Gastrocnemius medialis (tissue), 4 donors: ENCODE measurements around the gene FDX1. TPM values are rescaled to one million over a fixed set of nuclear protein-coding genes. Genes with fewer than 3 reads are reported as not detected.
A peak's percentile ranks its signal among the peaks of the same experiment; 100 is the strongest.

Source experiments
- ATAC-seq, 2 donors: fragments of 150-250 bp; one replicate each; pipeline ENCODE4 v1.9.1; 2016
- DNase-seq, 2 donors: peaks; one replicate each; pipeline ENCODE4 v3.0.0-alpha.2; 2019
- H3K27ac ChIP-seq, 4 donors: fragments of 200-600 bp; sonication (generic); 1 replicate in 1 of 4; 2 replicates in 3 of 4; pipeline ENCODE4 v1.5.1; 2016 to 2018; ENCODE audit warnings: mild to moderate bottlenecking in 2 of 4, moderate library complexity in 1 of 4
- H3K27me3 ChIP-seq, 3 donors: fragments of 200-600 bp; sonication (generic) in 2 of 3; 1 replicate in 1 of 3; 2 replicates in 2 of 3; pipeline versions ENCODE4 v1.5.1 to v1.6.0; 2016 to 2019; ENCODE audit warnings: mild to moderate bottlenecking in 1 of 3, moderate library complexity in 1 of 3
- H3K36me3 ChIP-seq, 2 donors: fragments of 200-600 bp; sonication (generic) in 1 of 2; one replicate each; pipeline ENCODE4 v1.5.1; 2017 to 2018
- H3K4me1 ChIP-seq, 2 donors: fragments of 200-600 bp; sonication (generic) in 1 of 2; one replicate each; pipeline ENCODE4 v1.5.1; 2016 to 2017; ENCODE audit warnings: mild to moderate bottlenecking in 2 of 2
- H3K4me3 ChIP-seq, 4 donors: fragments of 200-600 bp; sonication (generic) in 3 of 4; 1 replicate in 1 of 4; 2 replicates in 3 of 4; pipeline ENCODE4 v1.5.1; 2016 to 2019; ENCODE audit warnings: mild to moderate bottlenecking in 2 of 4
- H3K9me3 ChIP-seq, 3 donors: fragments of 200-600 bp; sonication (generic) in 2 of 3; 1 replicate in 1 of 3; 2 replicates in 2 of 3; pipeline ENCODE4 v1.5.1; 2016 to 2019
- POLR2A ChIP-seq, 2 donors: fragments of 450-650 bp; IDR thresholded peaks; one replicate each; pipeline ENCODE4 v1.6.1; 2017; ENCODE audit warnings: antibody characterized with exemption in 2 of 2, mild to moderate bottlenecking in 2 of 2, moderate library complexity in 2 of 2
- in situ Hi-C, 4 donors: fragments of 200-750 bp; cut with MboI; loops; one replicate each; pipeline versions ENCODE4 v1.15.0 to v1.8.0; 2017; ENCODE audit warnings: low sequenced_read_pairs in 4 of 4
- intact Hi-C: fragments of 100-400 bp; cut with DNase I; formaldehyde crosslinking; loops from one replicate; pipeline ENCODE4 v1.15.1; 2023; ENCODE audit warnings: low total_unique reads
- total RNA-seq, 4 donors: library from RNA; depleted of rRNA; stranded (reverse); fragments of >200 nt; gene quantifications; one replicate each; pipeline versions ENCODE4 v1.1.0 to v1.2.3, GENCODE V29; 2016
- TF ChIP-seq, protein P1 (sequence below), 5 experiments: fragments of 450-650 bp in 3 of 5; fragments of 200-600 bp in 2 of 5; sonication (generic) in 2 of 5; IDR thresholded peaks in 4 of 5; conservative IDR thresholded peaks in 1 of 5; 1 replicate in 4 of 5; 2 replicates in 1 of 5; pipeline ENCODE4 v1.5.1; 2016 to 2019; ENCODE audit warnings: antibody characterized with exemption in 5 of 5, mild to moderate bottlenecking in 3 of 5, moderate library complexity in 3 of 5

FDX1 gene
- total RNA-seq, 4 donors from 2014 or later: 13.3 to 25.0 (median 21.3) TPM

- no peaks in the 10 kb centered on the region for H3K36me3 ChIP-seq
- in situ Hi-C loops (no loop called here), intact Hi-C loops (no loop called here)
- no peaks in the 10 kb centered on the region for H3K27me3 ChIP-seq
- H3K4me3 ChIP-seq: no peak overlapping the region
- DNase-seq (no peak), ATAC-seq (no peak)
- H3K27ac ChIP-seq: no peak overlapping the region
- TF ChIP-seq, protein P1, sequence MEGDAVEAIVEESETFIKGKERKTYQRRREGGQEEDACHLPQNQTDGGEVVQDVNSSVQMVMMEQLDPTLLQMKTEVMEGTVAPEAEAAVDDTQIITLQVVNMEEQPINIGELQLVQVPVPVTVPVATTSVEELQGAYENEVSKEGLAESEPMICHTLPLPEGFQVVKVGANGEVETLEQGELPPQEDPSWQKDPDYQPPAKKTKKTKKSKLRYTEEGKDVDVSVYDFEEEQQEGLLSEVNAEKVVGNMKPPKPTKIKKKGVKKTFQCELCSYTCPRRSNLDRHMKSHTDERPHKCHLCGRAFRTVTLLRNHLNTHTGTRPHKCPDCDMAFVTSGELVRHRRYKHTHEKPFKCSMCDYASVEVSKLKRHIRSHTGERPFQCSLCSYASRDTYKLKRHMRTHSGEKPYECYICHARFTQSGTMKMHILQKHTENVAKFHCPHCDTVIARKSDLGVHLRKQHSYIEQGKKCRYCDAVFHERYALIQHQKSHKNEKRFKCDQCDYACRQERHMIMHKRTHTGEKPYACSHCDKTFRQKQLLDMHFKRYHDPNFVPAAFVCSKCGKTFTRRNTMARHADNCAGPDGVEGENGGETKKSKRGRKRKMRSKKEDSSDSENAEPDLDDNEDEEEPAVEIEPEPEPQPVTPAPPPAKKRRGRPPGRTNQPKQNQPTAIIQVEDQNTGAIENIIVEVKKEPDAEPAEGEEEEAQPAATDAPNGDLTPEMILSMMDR (IDR thresholded peaks at IDR 0.05 in 4 of 5, conservative IDR thresholded peaks at IDR 0.05 in 1 of 5): no peak
- no peak for TF ChIP-seq POLR2A (IDR thresholded peaks at IDR 0.05)
- no peaks in the 10 kb centered on the region for H3K4me1 ChIP-seq
- H3K9me3 ChIP-seq: no peaks in the 10 kb centered on the region
Observed at GRCh38 chr11:110486156-110486555, 56.4 kb downstream of the FDX1 start.

DNA sequence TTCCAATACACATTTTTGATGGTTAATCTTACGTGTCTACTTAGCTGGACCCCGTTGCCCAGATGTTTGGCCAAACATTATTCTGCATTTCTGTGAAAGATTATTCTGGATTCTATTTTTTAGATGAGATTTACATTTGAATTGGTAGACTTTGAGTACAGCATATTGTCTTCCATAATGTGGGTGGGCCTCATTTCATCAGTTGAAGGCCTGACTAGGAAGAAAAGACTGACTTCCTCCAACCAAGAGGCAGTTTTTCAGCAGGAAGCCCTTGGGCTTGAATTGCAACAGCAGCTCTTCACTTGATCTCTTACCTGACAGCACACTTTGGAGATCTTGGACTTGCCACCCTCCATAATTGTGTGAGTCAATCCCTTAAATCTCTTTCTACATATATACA, 58.7 kb downstream of the FDX1 start:
- no peak for ATAC-seq
- TF ChIP-seq, protein P1 (IDR thresholded peaks at IDR 0.05 in 4 of 5, conservative IDR thresholded peaks at IDR 0.05 in 1 of 5): no peak
- no peak for TF ChIP-seq POLR2A (IDR thresholded peaks at IDR 0.05)
- no peaks in the 10 kb centered on the region for H3K9me3 ChIP-seq
- no peaks in the 10 kb centered on the region for H3K4me1 ChIP-seq
- H3K36me3 ChIP-seq: no peaks in the 10 kb centered on the region
- no peak overlapping the region for H3K27ac ChIP-seq
- H3K4me3 ChIP-seq: no peak overlapping the region
- in situ Hi-C loops (no loop called here), intact Hi-C loops (no loop called here)
- H3K27me3 ChIP-seq: no peaks in the 10 kb centered on the region
- DNase-seq: no peak

GRCh38 chr11:110490886-110491285, 61.1 kb downstream of the FDX1 start:
- DNase-seq (peak; percentile 12 to 48), ATAC-seq (peak; percentile 63 to 71)
- H3K36me3 ChIP-seq: no peaks in the 10 kb centered on the region
- H3K4me3 ChIP-seq: no peak overlapping the region
- H3K9me3 ChIP-seq: no peaks in the 10 kb centered on the region
- in situ Hi-C loops (no loop called here), intact Hi-C loops (no loop called here)
- no peaks in the 10 kb centered on the region for H3K27me3 ChIP-seq
- H3K27ac ChIP-seq: peak overlapping the region in 1 of 4 donors; percentile 33
- H3K4me1 ChIP-seq: no peaks in the 10 kb centered on the region
- TF ChIP-seq POLR2A (IDR thresholded peaks at IDR 0.05): no peak
- TF ChIP-seq, protein P1 (IDR thresholded peaks at IDR 0.05 in 4 of 5, conservative IDR thresholded peaks at IDR 0.05 in 1 of 5): no peak

DNA sequence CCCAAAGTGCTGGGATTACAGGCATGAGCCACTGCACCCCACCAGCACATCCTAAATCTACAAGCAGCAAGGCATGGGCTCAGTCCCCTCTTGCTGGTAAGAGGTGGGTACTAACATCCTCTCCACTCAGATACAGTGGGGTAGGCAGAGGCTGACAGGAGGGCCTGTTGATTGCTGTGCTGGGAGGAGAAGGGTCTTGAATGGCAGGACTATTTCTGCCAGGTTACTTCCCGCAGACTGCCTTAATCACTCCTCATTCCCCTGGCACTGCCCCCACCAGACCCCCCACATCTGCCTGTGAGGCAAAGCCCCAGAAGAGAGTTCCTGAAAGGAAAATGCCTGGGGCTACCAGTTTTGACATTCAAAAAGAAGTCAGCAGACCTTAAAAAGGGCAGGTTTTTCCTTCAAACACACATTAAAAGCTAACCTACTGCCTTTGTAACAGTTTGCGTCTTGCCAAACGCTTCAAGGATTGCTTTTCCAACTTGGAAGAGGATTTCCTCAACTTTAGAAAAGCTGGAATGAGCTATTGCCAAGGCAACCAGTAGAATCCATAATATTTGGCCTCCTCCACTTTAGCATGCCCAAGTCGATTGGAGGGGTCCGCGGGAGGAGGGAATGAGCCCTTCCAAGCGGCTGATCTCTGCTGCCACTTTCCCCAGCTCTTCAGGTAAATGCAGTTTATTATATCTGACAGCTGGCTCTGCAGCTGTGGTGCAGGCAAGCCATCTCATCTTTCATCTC, 62.0 kb downstream of the FDX1 start:
- H3K27me3 ChIP-seq: no peaks in the 10 kb centered on the region
- ATAC-seq: no peak
- intact Hi-C loops (no loop called here), in situ Hi-C loops (no loop called here)
- H3K9me3 ChIP-seq: no peaks in the 10 kb centered on the region
- no peaks in the 10 kb centered on the region for H3K4me1 ChIP-seq
- no peak for DNase-seq
- TF ChIP-seq, protein P1 (IDR thresholded peaks at IDR 0.05 in 4 of 5, conservative IDR thresholded peaks at IDR 0.05 in 1 of 5): no peak
- no peak for TF ChIP-seq POLR2A (IDR thresholded peaks at IDR 0.05)
- H3K27ac ChIP-seq: peak overlapping the region in 3 of 4 donors; percentile 18 to 45 (median 33)
- H3K36me3 ChIP-seq: no peaks in the 10 kb centered on the region
- no peak overlapping the region for H3K4me3 ChIP-seq

DNA sequence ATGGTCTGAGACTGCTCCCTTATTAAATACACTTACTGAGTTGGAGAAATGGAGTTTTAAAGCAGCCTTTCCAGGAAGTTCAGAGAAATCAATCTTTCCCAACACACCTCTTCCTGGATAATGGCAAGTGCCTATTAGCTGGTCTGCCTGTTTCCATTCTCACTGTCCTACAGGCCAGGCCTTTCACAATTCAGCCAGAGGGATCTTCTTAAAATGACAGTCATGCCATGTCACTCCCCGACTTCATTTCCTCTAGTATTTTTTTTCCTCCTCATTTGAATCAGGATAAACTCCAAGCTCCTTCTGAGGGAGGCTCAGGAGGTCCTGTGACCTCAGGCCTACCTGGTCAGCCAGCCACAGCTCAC, 62.6 kb downstream of the FDX1 start:
- TF ChIP-seq, protein P1 (IDR thresholded peaks at IDR 0.05 in 4 of 5, conservative IDR thresholded peaks at IDR 0.05 in 1 of 5): no peak
- no peak for TF ChIP-seq POLR2A (IDR thresholded peaks at IDR 0.05)
- Histone ChIP-seq H3K27me3 (no peaks in the 10 kb centered on the region), H3K9me3 (no peaks in the 10 kb centered on the region), H3K4me3 (no peak overlapping the region), H3K36me3 (no peaks in the 10 kb centered on the region), H3K4me1 (no peaks in the 10 kb centered on the region), H3K27ac (peak overlapping the region in 2 of 4 donors; percentile 18 to 45)
- intact Hi-C loops (no loop called here), in situ Hi-C loops (no loop called here)
- ATAC-seq: no peak
- no peak for DNase-seq
